ENCODE data around the gene KMT5B. TPM values are rescaled to one million over a fixed set of nuclear protein-coding genes. Genes with fewer than 3 reads are reported as not detected.

The KMT5B gene
- total RNA-seq, 1 experiment from 2014 or later = 45.7 TPM

DNA sequence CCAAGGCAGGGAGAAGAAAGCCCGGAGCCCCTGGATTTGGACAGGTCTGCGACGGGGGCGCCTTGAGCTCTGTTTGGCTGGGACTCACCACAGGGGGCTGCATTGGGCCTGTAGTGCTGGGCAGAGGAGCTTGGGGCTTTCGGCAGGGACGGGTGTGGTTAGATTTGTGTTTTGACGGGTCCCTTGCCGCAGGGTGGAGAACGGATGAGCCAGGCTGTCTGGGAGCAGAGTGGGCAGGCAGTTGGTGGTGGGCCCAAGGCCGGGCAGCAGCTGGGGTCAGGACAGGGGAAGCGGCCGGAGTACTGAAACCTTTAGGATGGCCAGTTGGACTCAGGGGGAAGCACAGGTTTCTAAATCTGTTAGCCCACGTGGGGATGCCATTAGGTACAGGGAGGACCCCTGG is 45.3 kb upstream of the KMT5B start:
- H3K79me2 ChIP-seq (ENCODE audit: low read depth) = no peaks in the 10 kb centered on the region
- no peak overlapping the region for H3K4me3 ChIP-seq
- no peak for DNase-seq
- no peaks in the 10 kb centered on the region for H3K36me3 ChIP-seq (ENCODE audit: low read depth)
- ChIA-PET CTCF (interaction anchor here (0.5 to 1.7 kb wide), 2 partner anchors 40 to 147 kb away, joined by 5 to 15 read pairs; no protein-coding TSS in a partner anchor), POLR2A (ENCODE audit: unreplicated experiment) (no interaction called here)
- H3K9me3 ChIP-seq (ENCODE audit: insufficient read depth, low read depth) = no peaks in the 10 kb centered on the region
- H3K27me3 ChIP-seq (ENCODE audit: insufficient read depth, low read depth) = no peaks in the 10 kb centered on the region
- no peaks in the 10 kb centered on the region for H4K20me1 ChIP-seq (ENCODE audit: insufficient read depth)
- H3K27ac ChIP-seq = no peak overlapping the region
- BruUV-seq (replicated peaks) = no TSS peak
- no peaks in the 10 kb centered on the region for H3K9me2 ChIP-seq (ENCODE audit: insufficient read depth)
- intact Hi-C loops (cut with micrococcal nuclease; ENCODE audit: unreplicated experiment) = no loop called here
- no peaks in the 10 kb centered on the region; the same call in 1 of the 2 replicates for H3K4me1 ChIP-seq (replicated peaks; ENCODE audit: insufficient read depth)
- no peak overlapping the region for H2AFZ ChIP-seq
- H3F3A ChIP-seq (ENCODE audit: insufficient read depth, low read depth) = peaks cover 5% of the 10 kb centered on the region; the same call in 1 of the 2 replicates
- H3K4me2 ChIP-seq = no peak overlapping the region
- TF ChIP-seq EZH2 (IDR thresholded peaks at IDR 0.05; ENCODE audit: low read depth) = no peak
- TF ChIP-seq, protein P1, sequence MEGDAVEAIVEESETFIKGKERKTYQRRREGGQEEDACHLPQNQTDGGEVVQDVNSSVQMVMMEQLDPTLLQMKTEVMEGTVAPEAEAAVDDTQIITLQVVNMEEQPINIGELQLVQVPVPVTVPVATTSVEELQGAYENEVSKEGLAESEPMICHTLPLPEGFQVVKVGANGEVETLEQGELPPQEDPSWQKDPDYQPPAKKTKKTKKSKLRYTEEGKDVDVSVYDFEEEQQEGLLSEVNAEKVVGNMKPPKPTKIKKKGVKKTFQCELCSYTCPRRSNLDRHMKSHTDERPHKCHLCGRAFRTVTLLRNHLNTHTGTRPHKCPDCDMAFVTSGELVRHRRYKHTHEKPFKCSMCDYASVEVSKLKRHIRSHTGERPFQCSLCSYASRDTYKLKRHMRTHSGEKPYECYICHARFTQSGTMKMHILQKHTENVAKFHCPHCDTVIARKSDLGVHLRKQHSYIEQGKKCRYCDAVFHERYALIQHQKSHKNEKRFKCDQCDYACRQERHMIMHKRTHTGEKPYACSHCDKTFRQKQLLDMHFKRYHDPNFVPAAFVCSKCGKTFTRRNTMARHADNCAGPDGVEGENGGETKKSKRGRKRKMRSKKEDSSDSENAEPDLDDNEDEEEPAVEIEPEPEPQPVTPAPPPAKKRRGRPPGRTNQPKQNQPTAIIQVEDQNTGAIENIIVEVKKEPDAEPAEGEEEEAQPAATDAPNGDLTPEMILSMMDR (conservative IDR thresholded peaks at IDR 0.05) = no peak

DNA sequence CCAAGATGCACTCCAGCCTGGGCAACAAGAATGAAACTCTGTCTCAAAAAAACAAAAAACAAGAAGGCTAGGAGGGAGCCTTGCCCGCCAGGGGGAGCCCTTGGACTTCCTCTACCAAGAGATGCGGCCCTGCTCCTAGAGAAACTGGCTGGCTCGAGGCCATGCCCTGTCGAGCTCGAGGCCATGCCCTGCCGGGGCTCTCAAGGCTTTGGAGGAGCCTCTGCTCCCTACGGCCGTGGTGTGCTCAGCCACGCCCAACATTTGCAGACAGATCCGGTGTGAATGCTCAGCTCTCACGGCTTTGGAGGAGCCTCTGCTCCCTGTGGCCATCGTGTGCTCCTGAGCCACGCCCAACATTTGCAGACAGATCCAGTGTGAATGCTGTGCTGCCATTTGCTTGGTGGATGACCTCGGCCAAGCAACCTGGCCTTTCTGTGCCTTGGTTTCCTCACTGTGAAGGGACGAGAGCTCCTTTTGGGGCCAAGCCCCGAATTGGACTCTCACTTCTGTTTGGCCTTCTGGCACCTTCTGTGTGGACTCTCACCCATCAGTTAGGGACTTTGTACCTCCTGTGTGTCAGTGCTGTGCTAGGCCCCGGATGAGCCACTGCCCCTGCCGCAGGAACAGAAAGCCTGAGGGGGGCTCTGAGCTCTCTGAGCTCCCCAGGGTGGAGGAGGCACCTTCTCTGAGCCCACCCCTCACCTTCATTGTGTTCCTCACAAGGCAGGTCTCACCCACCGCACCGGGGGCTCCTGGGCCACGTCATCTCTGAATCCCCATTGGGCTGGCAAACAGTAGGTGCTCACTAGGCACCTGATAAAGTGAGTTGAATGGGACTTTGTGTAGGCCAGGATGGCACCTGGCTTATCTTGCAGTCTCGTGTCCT is 44.6 kb upstream of the KMT5B start:
- Histone ChIP-seq H3K36me3 (ENCODE audit: low read depth) (no peaks in the 10 kb centered on the region), H3K27ac (no peak overlapping the region), H3K9me2 (ENCODE audit: insufficient read depth) (no peaks in the 10 kb centered on the region), H3K9me3 (ENCODE audit: insufficient read depth, low read depth) (no peaks in the 10 kb centered on the region), H3K79me2 (ENCODE audit: low read depth) (no peaks in the 10 kb centered on the region), H3F3A (ENCODE audit: insufficient read depth, low read depth) (peaks cover 5% of the 10 kb centered on the region; the same call in 1 of the 2 replicates), H3K4me1 (replicated peaks; ENCODE audit: insufficient read depth) (no peaks in the 10 kb centered on the region; the same call in 1 of the 2 replicates), H3K4me2 (peak overlapping the region; percentile 55), H3K27me3 (ENCODE audit: insufficient read depth, low read depth) (no peaks in the 10 kb centered on the region), H4K20me1 (ENCODE audit: insufficient read depth) (no peaks in the 10 kb centered on the region), H2AFZ (no peak overlapping the region), H3K4me3 (no peak overlapping the region)
- ChIA-PET CTCF (interaction anchor here (0.6 to 1.7 kb wide), 3 partner anchors 8 to 191 kb away, joined by 3 to 15 read pairs (median 4); no protein-coding TSS in a partner anchor), POLR2A (ENCODE audit: unreplicated experiment) (interaction anchor here (0.5 to 1.0 kb wide), 3 partner anchors 14 to 122 kb away, joined by 4 to 7 read pairs (median 5); partner anchors contain the start of gene C11orf24)
- no peak for TF ChIP-seq EZH2 (IDR thresholded peaks at IDR 0.05; ENCODE audit: low read depth)
- TF ChIP-seq, protein P1 (conservative IDR thresholded peaks at IDR 0.05) = peak; percentile 95
- intact Hi-C loops (cut with micrococcal nuclease; ENCODE audit: unreplicated experiment) = loop anchor here (1.0 kb wide), 4 partner anchors 40 to 190 kb away; no protein-coding TSS in a partner anchor
- peak; percentile 86 to 96 for DNase-seq
- BruUV-seq (replicated peaks) = TSS peak; percentile 7

DNA sequence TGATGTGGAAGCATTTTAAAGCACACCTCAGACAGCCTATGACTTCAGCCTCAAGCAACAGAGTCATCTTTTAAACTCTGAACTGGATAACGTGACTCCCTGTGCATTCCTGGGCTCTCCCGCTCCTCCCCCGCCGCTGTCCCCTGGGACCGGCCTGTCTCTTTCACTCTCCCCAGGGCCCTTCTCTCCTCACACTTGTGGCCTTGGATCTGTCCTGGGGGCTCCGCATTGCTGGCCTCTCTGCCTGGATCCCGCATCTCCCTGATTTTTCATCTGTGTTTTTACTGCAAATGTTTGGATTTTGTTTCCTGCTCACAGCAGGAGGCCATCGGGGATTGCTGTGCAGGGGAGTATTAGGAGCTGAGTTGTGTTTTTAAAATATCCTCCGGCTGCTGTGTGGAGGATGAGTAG is 43.2 kb upstream of the KMT5B start:
- TF ChIP-seq EZH2 (IDR thresholded peaks at IDR 0.05; ENCODE audit: low read depth) = no peak
- TF ChIP-seq, protein P1 (conservative IDR thresholded peaks at IDR 0.05) = no peak
- H3K27ac ChIP-seq = no peak overlapping the region
- H3K36me3 ChIP-seq (ENCODE audit: low read depth) = no peaks in the 10 kb centered on the region
- no peaks in the 10 kb centered on the region; the same call in 1 of the 2 replicates for H3K4me1 ChIP-seq (replicated peaks; ENCODE audit: insufficient read depth)
- H2AFZ ChIP-seq = no peak overlapping the region
- no peak overlapping the region for H3K4me3 ChIP-seq
- intact Hi-C loops (cut with micrococcal nuclease; ENCODE audit: unreplicated experiment) = no loop called here
- H3F3A ChIP-seq (ENCODE audit: insufficient read depth, low read depth) = peaks cover 5% of the 10 kb centered on the region; the same call in 1 of the 2 replicates
- no TSS peak for BruUV-seq (replicated peaks)
- no peak for DNase-seq
- ChIA-PET POLR2A (ENCODE audit: unreplicated experiment) (no interaction called here), CTCF (interaction anchor here (1.1 kb wide), 1 partner anchor 41 kb away, joined by 6 read pairs; no protein-coding TSS in a partner anchor)
- H3K79me2 ChIP-seq (ENCODE audit: low read depth) = no peaks in the 10 kb centered on the region
- H3K9me2 ChIP-seq (ENCODE audit: insufficient read depth) = no peaks in the 10 kb centered on the region
- H3K27me3 ChIP-seq (ENCODE audit: insufficient read depth, low read depth) = no peaks in the 10 kb centered on the region
- H3K4me2 ChIP-seq = no peak overlapping the region
- H4K20me1 ChIP-seq (ENCODE audit: insufficient read depth) = no peaks in the 10 kb centered on the region
- H3K9me3 ChIP-seq (ENCODE audit: insufficient read depth, low read depth) = no peaks in the 10 kb centered on the region

Measured in PC-9 (cell line).